GM12878 (cell line): Measurements from ENCODE around the gene NFYC. TPM values are rescaled to one million over a fixed set of nuclear protein-coding genes. Genes with fewer than 3 reads are reported as not detected.

Experiments
- BCLAF1 ChIP-seq: fragments of 450-650 bp; IDR thresholded peaks from 2 replicates; pipeline ENCODE4 v1.6.1; 2017; ENCODE audit warnings: antibody characterized with exemption, mild to moderate bottlenecking, moderate library complexity
- E2F4 ChIP-seq: IDR thresholded peaks from 2 replicates; pipeline ENCODE4 v1.6.1; 2012; ENCODE audit warnings: low read depth, low read length, improper control_type of control experiment
- EZH2 ChIP-seq: IDR thresholded peaks from 2 replicates; pipeline ENCODE4 v1.6.1; 2012; ENCODE audit warnings: low read depth, mild to moderate bottlenecking, control low read depth, inconsistent platforms, low read length, borderline replicate concordance; ENCODE audit not compliant: control insufficient read depth
- IKZF1 ChIP-seq: fragments of 450-650 bp; conservative IDR thresholded peaks from 2 replicates; pipeline ENCODE4 v1.6.1; 2017; ENCODE audit warnings: antibody characterized with exemption, mild to moderate bottlenecking
- KAT2A ChIP-seq: conservative IDR thresholded peaks from 2 replicates; pipeline ENCODE4 v1.6.1; 2011; ENCODE audit warnings: low read depth, low read length; ENCODE audit not compliant: control insufficient read depth
- RAD21 ChIP-seq: IDR thresholded peaks from 2 replicates; pipeline ENCODE4 v1.6.1; 2011; ENCODE audit warnings: mild to moderate bottlenecking, low read depth, low read length, moderate library complexity; ENCODE audit not compliant: insufficient read depth
- RAD51 ChIP-seq: fragments of 450-650 bp; IDR thresholded peaks from 2 replicates; pipeline ENCODE4 v1.6.1; 2016; ENCODE audit warnings: moderate library complexity, mild to moderate bottlenecking, inconsistent platforms
- TCF12 ChIP-seq: IDR thresholded peaks from 2 replicates; pipeline ENCODE4 v1.6.1; 2011; ENCODE audit warnings: low read depth, mild to moderate bottlenecking, low read length
- ZNF24 ChIP-seq: fragments of 450-650 bp; IDR thresholded peaks from 2 replicates; pipeline ENCODE4 v1.6.1; 2017; ENCODE audit warnings: antibody characterized with exemption, mild to moderate bottlenecking
- polyA plus RNA-seq, 11 experiments: library from polyadenylated mRNA; depleted of rRNA in 4 of 11; unstranded in 6 of 11; stranded (reverse) in 5 of 11; fragments of >200 nt; fragmentation: Nextera tagmentation in 4 of 11; fragmentation: Illumina TruSeq in 1 of 11; extraction: Ambion mirVana in 4 of 11; extraction: Trizol in 1 of 11; gene quantifications; 1 replicate in 1 of 11; 2 replicates in 10 of 11; pipeline versions ENCODE4 v1.2.1 to v1.2.3, GENCODE V29; 2011 to 2016; ENCODE audit warnings: inconsistent platforms in 2 of 11, missing spikeins in 2 of 11, low read depth in 1 of 11
- total RNA-seq, 4 experiments: library from RNA; depleted of rRNA in 3 of 4; stranded (reverse); fragments of >200 nt in 3 of 4; fragmentation: Illumina TruSeq in 1 of 4; extraction: Trizol in 1 of 4; gene quantifications; 2 replicates each; pipeline versions ENCODE4 v1.2.1 to v1.2.3, GENCODE V29; 2013 to 2021

NFYC gene
- total and polyA plus RNA-seq, 10 of the 15 experiments (the other 5 are each of a cell fraction or from before 2014, with no cell fraction given) = 4.3 to 84.2 (median 58.3) TPM

GRCh38 chr1:40693425-40693824, 1.9 kb downstream of the NFYC start (continued):
- TF ChIP-seq E2F4 (no peak), KAT2A (no peak), IKZF1 (no peak), RAD21 (no peak), ZNF24 (no peak), TCF12 (no peak), EZH2 (no peak), BCLAF1 (no peak), RAD51 (no peak)
